GM12872 (cell line): Measurements from ENCODE around the gene KREMEN1.

Source experiments
- TF ChIP-seq, protein P1 (sequence below): IDR thresholded peaks from 3 replicates; pipeline ENCODE4 v1.5.1; 2011; ENCODE audit warnings: low read depth, mild to moderate bottlenecking, low read length, moderate library complexity; ENCODE audit not compliant: insufficient read depth

Gene KREMEN1

DNA sequence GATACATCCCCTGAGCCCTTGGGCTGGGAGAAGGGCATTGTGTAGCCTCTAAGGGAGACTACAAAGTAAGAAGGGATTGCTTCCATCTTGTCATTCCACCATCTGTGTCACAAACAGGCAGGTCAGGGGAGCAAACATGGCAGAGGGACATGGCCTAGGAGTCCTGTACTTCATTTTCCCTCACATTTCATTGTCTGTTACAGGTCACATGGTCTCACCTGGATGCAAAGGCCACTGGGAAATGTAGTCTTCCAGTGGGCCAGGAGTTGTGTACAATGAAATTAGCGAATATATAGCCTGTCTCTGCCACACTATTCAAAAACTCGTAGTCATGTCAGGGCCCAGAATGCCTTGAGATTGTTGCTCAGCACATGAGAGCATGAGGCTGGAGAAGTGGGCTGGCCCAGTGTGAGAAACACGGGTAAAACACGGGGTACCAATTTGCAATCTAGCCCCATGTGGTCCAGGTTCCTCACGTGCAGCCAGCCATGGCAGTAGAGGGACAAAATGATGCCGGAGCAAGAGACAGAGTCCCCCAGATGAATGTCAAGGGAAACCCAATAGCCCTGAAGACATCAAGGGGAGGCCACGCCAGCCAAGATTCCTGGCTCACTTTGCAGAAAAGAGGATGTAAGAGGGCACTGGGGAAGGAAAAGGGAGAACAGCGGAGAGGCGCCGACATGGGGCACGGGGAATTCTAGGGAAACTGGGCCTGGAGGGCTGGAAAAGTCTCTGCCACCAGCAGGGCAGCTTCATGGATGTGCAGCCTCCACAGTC lies 85.1 kb downstream of the KREMEN1 start:
- TF ChIP-seq, protein P1, sequence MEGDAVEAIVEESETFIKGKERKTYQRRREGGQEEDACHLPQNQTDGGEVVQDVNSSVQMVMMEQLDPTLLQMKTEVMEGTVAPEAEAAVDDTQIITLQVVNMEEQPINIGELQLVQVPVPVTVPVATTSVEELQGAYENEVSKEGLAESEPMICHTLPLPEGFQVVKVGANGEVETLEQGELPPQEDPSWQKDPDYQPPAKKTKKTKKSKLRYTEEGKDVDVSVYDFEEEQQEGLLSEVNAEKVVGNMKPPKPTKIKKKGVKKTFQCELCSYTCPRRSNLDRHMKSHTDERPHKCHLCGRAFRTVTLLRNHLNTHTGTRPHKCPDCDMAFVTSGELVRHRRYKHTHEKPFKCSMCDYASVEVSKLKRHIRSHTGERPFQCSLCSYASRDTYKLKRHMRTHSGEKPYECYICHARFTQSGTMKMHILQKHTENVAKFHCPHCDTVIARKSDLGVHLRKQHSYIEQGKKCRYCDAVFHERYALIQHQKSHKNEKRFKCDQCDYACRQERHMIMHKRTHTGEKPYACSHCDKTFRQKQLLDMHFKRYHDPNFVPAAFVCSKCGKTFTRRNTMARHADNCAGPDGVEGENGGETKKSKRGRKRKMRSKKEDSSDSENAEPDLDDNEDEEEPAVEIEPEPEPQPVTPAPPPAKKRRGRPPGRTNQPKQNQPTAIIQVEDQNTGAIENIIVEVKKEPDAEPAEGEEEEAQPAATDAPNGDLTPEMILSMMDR, result no peak

DNA sequence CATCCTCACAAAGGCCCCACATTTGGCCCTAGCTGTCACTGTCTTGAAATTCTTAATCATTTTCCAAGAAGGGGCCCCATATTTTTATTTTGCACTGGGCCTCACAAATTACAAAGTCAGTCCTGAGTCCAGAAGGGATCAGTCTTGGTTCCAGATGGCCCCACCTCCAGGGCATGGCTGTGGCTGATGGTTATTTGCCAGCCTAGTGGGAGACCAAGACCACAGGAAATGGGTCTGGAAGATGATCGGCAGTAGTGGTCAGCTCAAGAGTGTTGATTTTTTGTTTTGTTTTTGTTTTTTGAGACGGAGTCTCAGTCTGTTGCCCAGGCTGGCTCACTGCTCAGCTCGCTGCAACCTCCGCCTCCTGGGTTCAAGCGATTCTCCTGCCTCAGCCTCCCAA lies 85.7 kb downstream of the KREMEN1 start:
- TF ChIP-seq, protein P1, result no peak

DNA sequence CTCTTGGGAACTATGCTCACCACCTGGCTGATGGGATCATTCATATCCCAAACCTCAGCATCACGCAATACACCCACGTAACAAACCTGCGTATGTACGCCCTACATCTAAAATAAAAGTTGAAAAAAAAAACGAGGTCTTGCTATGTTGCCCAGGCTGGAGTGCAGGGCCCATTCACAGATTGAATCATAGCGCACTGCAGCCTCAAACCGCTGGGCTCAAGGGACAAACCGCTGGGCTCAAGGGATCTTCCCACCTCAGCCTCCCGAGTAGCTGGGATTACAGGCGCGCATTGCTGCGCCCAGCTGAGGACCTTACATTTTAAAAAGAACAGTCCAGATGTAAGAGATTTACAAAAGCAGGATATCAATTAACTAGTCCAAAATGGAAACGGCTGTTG lies 91.0 kb downstream of the KREMEN1 start:
- TF ChIP-seq, protein P1, result no peak

DNA sequence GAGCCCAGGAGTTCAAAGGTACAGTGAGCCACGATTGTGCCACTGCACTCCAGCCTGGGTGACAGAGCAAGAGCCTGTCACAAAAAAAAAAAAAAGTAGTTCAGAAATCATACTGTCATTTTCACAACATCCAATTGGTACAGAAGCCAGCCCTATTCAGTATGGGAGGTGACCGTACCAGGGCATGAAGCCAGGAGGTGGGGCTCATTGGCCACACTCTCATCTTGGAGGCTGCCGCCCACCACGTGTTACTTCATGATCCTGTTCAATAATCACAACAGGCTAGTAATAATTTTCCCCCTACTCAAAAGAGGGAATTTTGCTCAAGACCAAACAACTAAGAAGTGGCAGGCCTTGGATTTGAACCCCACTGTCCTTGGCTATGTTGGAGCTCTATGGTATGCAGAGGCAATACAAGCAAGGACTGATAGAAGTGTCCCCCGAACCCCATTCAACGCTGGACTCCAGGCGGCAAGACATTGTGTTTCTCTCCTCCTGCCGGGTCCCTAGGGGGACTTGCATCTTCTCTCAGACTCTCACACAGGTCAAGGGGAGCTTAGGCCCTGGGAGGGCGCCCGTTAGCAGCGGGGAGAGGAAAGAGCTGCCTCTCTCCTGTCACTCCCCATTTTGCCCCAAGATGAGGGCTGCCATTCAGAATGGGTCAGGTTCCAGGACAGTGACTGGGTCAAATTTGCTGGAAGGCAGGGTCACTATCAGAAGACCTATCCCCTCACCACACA lies 92.7 kb downstream of the KREMEN1 start:
- TF ChIP-seq, protein P1, result no peak

DNA sequence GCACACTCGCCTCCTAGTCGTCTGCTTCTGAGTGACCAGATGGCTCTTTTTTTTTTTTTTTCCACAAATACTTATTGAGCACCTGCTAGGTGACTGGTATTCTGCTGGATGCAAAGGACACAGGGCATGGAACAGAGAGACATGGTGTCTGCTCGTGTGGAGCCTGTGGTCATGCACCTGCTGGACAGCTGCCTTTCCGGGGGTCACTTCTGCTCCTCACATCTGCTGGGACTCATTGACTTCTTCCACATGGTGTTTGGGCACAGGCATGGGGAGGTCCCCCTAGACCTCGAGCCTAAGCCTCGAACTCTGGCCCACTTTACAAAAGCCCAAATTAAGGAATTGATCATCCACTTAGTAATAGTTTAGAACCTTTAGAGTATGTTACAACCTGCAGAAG lies 93.3 kb downstream of the KREMEN1 start:
- TF ChIP-seq, protein P1, result no peak

DNA sequence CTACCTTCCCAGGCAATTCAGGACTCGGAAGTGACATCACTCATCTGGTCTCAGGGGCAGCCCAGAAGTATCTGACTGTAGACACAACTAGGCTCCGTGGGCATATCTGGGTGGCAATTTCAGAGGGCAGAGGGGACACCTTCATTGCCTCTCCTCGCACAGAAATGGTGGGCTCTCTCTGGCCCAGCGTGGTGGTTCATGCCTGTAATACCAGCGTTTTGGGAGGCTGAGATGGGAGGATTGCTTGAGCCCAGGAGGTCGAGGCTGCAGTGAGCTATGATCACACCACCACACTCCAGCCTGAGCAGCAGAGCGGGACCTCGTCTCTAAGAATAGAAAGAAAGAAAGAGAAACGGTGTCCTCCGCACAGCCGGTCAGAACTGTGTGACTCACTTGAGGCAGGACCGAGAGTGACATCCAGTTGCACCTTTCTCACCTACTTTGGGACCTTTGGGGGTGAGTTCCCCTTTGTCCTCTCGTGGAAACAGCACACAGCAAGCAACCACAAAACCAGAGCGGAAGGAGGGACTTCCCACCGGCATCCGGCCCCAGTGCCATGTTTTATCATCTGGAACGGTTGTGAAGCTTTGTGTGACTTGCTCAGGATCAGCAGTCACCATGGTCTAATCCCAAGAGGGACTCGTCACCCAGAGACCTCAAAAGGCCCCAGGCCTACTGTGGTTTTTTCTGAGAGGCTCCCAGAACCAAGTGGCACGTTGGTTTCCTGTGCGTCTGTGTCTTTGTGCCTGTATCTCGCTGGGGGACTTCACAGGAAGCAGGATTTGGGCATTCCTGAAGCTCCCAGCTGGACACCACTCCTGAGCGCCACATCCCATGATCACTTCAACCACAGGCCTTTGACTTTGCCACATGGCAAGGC lies 94.4 kb downstream of the KREMEN1 start:
- TF ChIP-seq, protein P1, result no peak

DNA sequence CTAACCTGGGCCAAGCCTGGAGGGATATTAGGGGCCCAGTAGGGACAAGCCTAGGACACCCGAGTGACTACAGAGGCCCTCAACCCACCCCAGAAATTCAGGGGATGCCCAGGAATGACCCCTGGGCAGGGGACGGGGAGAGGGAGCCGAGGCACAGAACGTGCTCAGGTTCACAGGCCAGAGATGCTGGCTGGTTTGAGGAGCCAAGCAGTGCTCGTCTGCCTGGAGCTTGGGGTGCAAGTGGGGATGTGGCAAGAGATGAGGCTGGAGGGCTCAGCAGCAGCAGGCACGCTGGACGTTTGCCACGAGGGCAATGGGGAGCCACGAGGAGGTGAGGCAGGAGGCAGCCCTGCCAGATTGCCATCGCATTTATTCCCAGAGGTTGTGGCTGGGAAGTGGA lies 98.9 kb downstream of the KREMEN1 start:
- TF ChIP-seq, protein P1, result no peak
